GM19395 (cell line): ENCODE data around the gene LIPC.

ENCODE experiments used
- ATAC-seq: cut with Tn5 transposase; IDR thresholded peaks from one replicate; pipeline ENCODE4 v1.9.1; 2021; ENCODE audit warnings: mild to moderate bottlenecking, moderate library complexity; ENCODE audit not compliant: unreplicated experiment

Gene LIPC

GRCh38 chr15:58433597-58434333 lies 2.0 kb downstream of the LIPC start:
- ATAC-seq: no peak

DNA sequence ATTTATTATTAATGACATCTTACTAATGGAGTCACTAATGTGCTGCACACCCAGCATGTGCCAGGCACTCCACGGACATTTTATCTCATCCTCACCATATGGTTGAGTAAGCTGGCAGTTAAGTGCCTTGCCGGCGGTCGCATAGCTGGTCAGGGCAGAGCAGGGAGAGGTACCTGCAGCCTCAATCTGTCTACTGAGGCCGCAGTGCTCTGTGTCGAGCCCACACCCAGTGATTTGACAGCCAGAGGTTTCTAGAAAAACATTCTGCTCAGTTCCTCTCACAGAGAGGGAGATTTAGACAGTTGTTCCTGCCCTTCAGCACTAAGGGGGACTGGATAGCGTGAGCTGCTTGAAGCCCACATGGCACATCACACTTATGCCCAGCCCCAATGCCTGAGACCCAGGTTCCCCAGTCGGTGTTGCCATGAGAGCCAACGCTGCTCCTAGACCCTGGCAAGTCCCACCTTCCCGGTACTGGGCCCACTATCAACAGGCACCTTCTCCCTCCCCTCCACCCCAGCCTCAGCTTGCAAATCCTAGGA lies 2.6 kb downstream of the LIPC start:
- no peak for ATAC-seq

DNA sequence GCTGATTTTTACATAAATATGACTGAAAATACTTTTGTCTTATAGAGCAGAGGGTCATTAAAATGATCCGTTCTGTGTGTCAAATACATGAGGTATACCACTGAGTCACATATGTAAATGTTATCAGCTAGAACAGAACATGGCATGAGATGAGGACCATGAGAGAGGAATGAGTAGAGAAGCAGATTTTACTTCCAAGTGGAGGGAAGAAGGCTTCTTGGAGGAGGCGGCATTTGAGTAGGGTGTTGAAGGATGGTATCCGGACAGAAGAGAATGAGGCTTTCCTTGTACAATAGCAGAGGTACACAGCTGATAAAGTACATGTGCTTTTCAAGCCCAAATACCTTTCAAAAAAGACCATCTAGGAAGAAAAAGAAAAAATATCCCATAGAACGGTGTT lies 4.8 kb downstream of the LIPC start:
- ATAC-seq: no peak

DNA sequence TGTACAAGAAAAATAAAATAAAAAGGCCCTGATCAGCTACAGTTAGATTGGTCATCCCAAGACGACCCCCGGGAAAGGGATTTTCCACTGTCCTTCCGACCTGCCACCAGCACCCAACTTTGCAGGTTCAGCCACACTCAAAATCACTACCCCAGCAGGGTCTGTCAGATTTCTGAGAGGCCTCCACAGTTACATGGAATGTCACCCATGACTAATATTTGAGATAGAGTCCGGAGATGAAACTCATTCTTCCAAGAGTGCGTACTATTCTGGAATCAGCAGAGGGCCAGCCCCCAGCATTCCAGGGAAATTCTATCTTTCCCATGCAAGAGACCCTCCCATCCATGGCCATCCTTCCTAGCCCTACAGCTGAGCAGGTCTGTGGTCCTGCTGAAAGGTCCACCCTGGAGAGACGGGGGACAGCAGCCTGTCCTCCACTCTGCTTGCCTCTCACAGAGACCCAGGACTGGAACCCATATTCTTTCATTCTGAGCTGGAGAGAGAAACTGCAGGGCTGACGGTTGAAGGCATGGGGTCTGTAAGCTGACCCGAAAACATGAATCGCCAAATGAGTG lies 5.8 kb downstream of the LIPC start:
- no peak for ATAC-seq

- ATAC-seq: no peak
These were observed 6.3 kb downstream of the LIPC start for GRCh38 chr15:58438111-58438510.

DNA sequence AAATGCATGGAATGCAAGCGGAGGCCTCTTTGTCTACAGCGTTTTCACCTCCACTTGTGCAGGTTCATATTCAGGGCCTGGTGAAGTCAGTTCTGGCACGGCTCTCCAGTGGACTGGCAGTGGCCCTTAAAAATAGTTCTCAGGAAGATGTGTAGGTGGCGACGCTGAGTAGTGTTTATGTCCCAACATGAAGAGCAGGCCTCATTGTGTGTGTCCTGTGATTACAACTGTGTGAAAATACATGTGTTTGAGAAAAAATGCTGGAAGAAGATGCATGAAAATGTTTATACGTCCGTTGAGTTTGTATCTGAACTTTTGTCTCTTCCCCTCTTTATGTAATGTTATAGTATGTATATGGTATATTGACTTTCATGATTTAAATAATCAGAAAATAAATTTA lies 7.2 kb downstream of the LIPC start:
- ATAC-seq: no peak

DNA sequence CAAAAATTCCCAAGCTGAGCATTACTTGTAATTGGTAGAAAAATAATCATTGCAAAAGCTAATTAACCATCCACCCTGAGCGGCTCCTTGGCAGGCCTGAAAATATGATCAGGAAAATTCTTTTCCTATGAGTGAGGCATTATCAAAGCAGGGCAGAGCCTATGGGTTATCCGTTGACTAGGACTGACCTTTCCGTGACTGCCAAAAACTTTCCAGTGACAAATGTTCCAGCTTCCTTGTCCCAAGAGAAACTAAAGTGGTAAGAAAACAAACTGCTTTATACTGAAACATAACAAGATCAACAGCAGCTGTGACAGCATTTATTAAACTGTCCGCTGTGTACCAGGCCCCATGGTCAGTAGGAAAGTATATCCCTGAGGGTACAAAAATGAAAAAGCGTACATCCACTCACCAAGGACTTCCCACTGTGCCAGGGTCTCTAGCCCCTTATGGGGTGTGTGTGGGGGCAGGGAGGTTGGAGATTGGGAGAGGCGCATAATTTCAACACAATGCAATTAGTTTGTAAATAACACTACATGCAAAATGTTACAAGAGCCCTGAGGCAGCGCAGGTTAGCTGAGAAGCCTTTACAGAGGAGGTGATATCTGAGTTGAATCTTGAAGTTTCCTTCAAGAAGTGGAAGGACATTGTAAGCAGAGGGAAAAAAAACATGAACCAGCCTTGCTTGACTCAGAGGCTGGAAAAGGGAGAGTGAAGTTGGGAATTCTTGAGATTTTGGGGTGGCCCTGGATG lies 8.5 kb downstream of the LIPC start:
- ATAC-seq: no peak

GRCh38 chr15:58440922-58441321 lies 9.1 kb downstream of the LIPC start:
- ATAC-seq: no peak

DNA sequence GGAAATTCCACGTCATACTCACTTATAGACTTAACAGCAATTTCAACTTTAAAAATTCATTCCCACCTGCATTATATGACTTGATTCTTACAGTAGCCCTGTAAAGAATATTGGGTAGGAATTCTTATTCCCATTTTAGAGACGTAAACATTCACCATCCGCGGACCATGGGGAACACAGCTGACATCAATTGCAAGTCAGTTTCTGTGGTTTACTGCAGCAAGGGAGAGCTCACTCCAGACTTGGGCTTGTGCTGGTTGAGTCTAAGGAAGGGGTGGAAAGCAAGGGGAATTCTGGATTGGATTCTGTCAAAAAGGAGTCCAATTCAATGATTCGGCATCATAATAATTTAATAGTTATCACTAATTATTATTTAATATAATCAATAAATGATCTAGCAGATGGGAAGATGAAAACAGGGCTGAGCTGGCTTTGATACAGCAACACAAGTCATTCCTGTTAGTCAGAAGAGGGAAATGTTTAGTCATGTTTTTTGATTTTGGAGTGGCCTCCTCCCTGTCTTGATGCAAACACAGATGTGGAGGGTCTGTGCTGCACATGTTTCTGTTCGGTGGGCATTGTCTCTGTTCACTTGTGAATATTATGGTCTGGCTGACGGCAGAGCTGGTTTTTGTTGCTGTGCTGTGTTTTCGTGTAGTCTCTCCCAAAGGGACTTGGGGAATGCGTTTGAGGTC lies 9.7 kb downstream of the LIPC start:
- no peak for ATAC-seq

DNA sequence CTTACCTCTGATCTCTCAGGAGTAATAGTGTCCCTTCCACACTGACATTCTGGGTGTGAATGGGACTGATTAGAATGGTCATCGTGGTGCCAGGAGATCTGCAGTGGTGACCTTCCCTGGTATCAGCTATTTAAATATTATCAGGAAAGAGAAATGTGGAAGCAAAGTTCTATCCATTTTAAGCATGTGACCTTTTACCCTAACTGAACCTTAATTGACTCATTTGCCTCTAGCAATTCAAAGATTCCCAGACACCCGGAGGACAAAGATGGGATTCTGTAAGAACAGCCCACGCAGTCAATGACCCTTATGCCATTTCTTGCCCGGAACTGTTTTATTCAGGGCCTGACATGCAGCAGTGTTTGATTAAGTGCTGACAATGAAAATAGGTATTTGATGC lies 10.3 kb downstream of the LIPC start:
- no peak for ATAC-seq

- ATAC-seq: no peak
These were observed 11.5 kb downstream of the LIPC start for GRCh38 chr15:58443308-58443707.

- no peak for ATAC-seq
These were observed 12.3 kb downstream of the LIPC start for GRCh38 chr15:58444056-58444455.

GRCh38 chr15:58444658-58445332 lies 13.0 kb downstream of the LIPC start:
- ATAC-seq: no peak

- ATAC-seq: no peak
These were observed 14.1 kb downstream of the LIPC start for GRCh38 chr15:58445865-58446264.

- no peak for ATAC-seq
These were observed 14.7 kb downstream of the LIPC start for GRCh38 chr15:58446521-58446920.

DNA sequence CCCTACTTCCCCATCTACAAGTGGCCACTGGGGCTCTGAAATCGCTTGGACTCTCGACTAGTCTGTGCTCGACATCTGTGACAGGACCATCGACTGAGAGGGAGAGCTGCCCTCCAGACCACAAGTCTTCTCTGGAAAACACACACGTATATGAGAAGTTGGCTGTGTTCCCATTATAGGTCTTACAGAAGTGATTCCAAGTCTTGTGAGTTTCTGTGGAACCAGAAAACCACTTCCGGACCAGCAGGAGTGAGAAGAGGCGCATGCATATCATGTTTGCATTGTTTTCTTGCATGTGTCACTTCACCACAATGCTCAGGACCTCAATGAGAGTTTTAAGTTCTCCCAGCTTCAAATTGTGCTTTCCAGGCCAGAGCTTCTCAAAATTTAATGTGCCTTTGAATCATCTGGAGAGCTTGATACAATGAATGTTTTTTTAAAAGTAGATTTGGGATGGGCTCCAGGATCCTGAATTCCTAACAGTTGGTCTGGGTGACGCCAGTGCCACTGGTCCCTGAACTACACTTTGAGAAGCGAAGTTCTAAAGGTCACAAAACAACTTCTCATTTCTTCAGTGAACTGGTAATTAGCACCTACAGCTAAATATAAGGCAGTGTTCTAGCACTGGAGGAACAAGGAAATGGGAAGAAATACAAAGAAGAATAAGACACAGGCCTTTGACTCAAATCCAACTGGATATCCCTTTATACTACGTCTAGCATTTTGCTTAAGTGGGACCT lies 15.7 kb downstream of the LIPC start:
- ATAC-seq: no peak

GRCh38 chr15:58448331-58448730 lies 16.5 kb downstream of the LIPC start:
- ATAC-seq: no peak

DNA sequence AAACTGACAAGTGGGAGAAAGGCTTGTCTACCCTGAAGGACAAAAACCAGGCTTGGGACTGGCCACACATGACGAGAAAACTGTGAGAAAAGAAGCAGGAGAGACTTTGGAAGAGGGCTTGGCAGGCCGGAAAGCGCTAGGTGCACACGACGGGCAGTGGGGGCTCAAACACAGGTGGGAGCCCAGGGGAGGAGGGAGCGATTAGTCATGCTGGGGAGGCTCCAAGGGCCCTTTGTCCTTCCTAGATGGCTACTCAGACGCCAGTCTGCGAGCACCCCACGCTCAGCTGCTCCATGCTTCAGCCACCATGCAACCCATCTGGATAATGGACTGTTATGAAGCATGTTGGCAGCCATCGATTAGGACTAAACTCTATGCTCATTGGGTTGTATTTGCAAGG lies 17.1 kb downstream of the LIPC start:
- ATAC-seq: no peak

DNA sequence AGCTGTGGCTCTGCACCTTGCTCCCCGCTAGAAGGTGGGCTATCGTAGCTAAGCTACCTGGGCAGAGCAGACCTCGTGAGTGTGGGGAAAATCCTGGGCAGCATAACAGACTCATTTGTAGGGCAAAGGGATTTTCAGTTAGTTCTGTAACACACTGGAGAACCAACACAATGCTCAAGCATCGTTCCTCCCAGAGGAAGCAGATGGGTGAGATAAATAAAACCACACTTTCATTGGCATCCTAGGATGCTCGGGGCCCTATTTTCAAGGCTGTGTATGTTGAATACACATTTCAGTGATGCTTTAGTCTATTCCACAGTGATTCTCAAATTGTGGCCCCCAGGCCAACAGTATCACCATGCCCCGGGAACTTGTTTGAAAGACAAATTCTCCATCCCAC lies 20.0 kb downstream of the LIPC start:
- no peak for ATAC-seq

GRCh38 chr15:58452775-58453174 lies 21.0 kb downstream of the LIPC start:
- ATAC-seq: no peak
